Ascending aorta (tissue), 2 donors: ENCODE measurements around the gene ZC3H10. TPM values are rescaled to one million over a fixed set of nuclear protein-coding genes. Genes with fewer than 3 reads are reported as not detected.
"Not testable (repeated sequence)": the region's sequence is repeated elsewhere in the genome, so short reads cannot be mapped to it uniquely, and the experiment has no call there.

Experiments used
- DNase-seq, 2 donors: peaks; one replicate each; pipeline ENCODE4 v3.0.0-alpha.2; 2019; ENCODE audit warnings: low spot score in 2 of 2
- H3K27ac ChIP-seq, 2 donors: fragments of 200-600 bp; sonication (generic); one replicate each; pipeline ENCODE4 v1.5.1; 2016 to 2017; ENCODE audit warnings: mild to moderate bottlenecking in 1 of 2
- H3K27me3 ChIP-seq: fragments of 200-600 bp; sonication (generic); one replicate; pipeline ENCODE4 v1.5.1; 2017
- H3K36me3 ChIP-seq, 2 donors: fragments of 200-600 bp; sonication (generic); one replicate each; pipeline ENCODE4 v1.5.1; 2016
- H3K4me1 ChIP-seq, 2 donors: fragments of 200-600 bp; sonication (generic); one replicate each; pipeline ENCODE4 v1.5.1; 2016 to 2017; ENCODE audit warnings: mild to moderate bottlenecking in 1 of 2
- H3K4me3 ChIP-seq, 2 donors: fragments of 200-600 bp; sonication (generic); one replicate each; pipeline ENCODE4 v1.5.1; 2016 to 2017; ENCODE audit warnings: mild to moderate bottlenecking in 1 of 2
- H3K9me3 ChIP-seq, 2 donors: fragments of 200-600 bp; sonication (generic); one replicate each; pipeline ENCODE4 v1.5.1; 2016
- intact Hi-C: fragments of 100-400 bp; cut with DNase I; formaldehyde crosslinking; loops from one replicate; pipeline ENCODE4 v1.15.1; 2023
- total RNA-seq: library from RNA; depleted of rRNA; stranded (reverse); fragments of >200 nt; gene quantifications from one replicate; pipeline ENCODE4 v1.1.0, GENCODE V29; 2016
- TF ChIP-seq, protein P1 (sequence below), 3 experiments: fragments of 200-600 bp in 2 of 3; fragments of 450-650 bp in 1 of 3; sonication (generic) in 2 of 3; IDR thresholded peaks; one replicate each; pipeline ENCODE4 v1.5.1; 2016 to 2019; ENCODE audit warnings: antibody characterized with exemption in 3 of 3, mild to moderate bottlenecking in 1 of 3, moderate library complexity in 1 of 3

ZC3H10 gene
- total RNA-seq, 1 donor from 2014 or later: 11.1 TPM

- Histone ChIP-seq H3K36me3 (peaks cover 55 to 56% of the 10 kb centered on the region in 2 donors), H3K4me3 (no peak overlapping the region), H3K9me3 (no peaks in the 10 kb centered on the region), H3K27ac (no peak overlapping the region), H3K4me1 (peaks cover 0 to 13% of the 10 kb centered on the region in 2 donors), H3K27me3 (no peaks in the 10 kb centered on the region)
- TF ChIP-seq, protein P1, sequence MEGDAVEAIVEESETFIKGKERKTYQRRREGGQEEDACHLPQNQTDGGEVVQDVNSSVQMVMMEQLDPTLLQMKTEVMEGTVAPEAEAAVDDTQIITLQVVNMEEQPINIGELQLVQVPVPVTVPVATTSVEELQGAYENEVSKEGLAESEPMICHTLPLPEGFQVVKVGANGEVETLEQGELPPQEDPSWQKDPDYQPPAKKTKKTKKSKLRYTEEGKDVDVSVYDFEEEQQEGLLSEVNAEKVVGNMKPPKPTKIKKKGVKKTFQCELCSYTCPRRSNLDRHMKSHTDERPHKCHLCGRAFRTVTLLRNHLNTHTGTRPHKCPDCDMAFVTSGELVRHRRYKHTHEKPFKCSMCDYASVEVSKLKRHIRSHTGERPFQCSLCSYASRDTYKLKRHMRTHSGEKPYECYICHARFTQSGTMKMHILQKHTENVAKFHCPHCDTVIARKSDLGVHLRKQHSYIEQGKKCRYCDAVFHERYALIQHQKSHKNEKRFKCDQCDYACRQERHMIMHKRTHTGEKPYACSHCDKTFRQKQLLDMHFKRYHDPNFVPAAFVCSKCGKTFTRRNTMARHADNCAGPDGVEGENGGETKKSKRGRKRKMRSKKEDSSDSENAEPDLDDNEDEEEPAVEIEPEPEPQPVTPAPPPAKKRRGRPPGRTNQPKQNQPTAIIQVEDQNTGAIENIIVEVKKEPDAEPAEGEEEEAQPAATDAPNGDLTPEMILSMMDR (IDR thresholded peaks at IDR 0.05): no peak
- intact Hi-C loops: no loop called here
- no peak for DNase-seq
Measured at GRCh38 chr12:56107242-56107641, 10.8 kb upstream of the ZC3H10 start.

- TF ChIP-seq, protein P1 (IDR thresholded peaks at IDR 0.05): no peak
- no peaks in the 10 kb centered on the region for H3K9me3 ChIP-seq
- H3K4me3 ChIP-seq: no peak overlapping the region
- peaks cover 63 to 70% of the 10 kb centered on the region in 2 donors for H3K36me3 ChIP-seq
- H3K27ac ChIP-seq: no peak overlapping the region
- H3K4me1 ChIP-seq: peaks cover 0 to 10% of the 10 kb centered on the region in 2 donors
- intact Hi-C loops: no loop called here
- no peaks in the 10 kb centered on the region for H3K27me3 ChIP-seq
- no peak for DNase-seq
Measured at GRCh38 chr12:56110571-56110970, 7.5 kb upstream of the ZC3H10 start.

DNA sequence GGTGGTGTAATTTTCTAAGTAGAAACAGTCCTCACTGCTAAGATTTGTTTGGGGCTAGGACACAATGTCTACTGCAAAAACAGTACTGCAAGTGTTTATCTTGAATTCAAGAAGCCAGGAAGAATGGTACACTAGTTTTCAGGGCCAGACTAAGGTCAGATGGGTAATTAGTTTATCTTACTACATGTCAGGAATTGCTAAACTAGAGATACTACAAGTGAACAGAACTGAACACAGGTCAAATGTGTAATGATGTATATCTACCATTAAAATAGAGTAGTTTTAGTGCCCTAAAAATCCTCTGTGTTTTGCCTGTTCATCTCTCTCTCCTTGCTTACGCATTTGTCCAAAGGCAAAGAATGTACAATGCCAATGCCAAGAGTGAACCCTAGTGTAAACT, 4.0 kb upstream of the ZC3H10 start:
- H3K36me3 ChIP-seq: peaks cover 40 to 45% of the 10 kb centered on the region in 2 donors
- no peaks in the 10 kb centered on the region for H3K27me3 ChIP-seq
- H3K4me1 ChIP-seq: peaks cover 3 to 8% of the 10 kb centered on the region in 2 donors
- intact Hi-C loops: no loop called here
- H3K4me3 ChIP-seq: no peak overlapping the region
- TF ChIP-seq, protein P1 (IDR thresholded peaks at IDR 0.05): no peak
- DNase-seq: no peak
- no peaks in the 10 kb centered on the region for H3K9me3 ChIP-seq
- H3K27ac ChIP-seq: no peak overlapping the region

DNA sequence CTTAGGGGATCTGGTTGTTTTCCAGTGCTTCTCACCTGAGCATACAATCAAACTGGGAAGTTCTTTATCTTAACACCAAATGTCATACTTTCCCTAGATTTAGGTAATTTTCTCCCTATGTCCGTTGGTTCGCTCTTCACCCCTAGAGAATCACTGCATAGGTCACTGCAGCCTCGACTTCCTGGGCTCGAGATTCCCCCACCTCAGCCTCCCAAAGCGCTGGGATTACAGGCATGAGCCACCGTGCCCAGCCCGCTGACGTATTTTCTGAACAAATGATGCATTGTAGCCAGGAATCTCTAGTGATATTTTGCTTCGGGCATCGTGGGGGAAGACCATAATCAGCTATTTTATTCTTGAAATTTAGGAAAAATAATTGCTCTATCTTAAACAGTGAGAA, 2.7 kb upstream of the ZC3H10 start:
- peaks cover 10 to 16% of the 10 kb centered on the region in 2 donors for H3K4me1 ChIP-seq
- peaks cover 28 to 32% of the 10 kb centered on the region in 2 donors for H3K36me3 ChIP-seq
- TF ChIP-seq, protein P1 (IDR thresholded peaks at IDR 0.05): no peak
- H3K9me3 ChIP-seq: no peaks in the 10 kb centered on the region
- H3K4me3 ChIP-seq: peak overlapping the region; percentile 75 to 77
- DNase-seq: no peak
- intact Hi-C loops: loop anchor here (5.0 kb wide), 5 partner anchors 38 to 1407 kb away; partner anchors contain the start of genes ATP5F1B, CNPY2, DDIT3 and MBD6
- no peaks in the 10 kb centered on the region for H3K27me3 ChIP-seq
- H3K27ac ChIP-seq: peak overlapping the region; percentile 90 to 94

- Histone ChIP-seq H3K27me3 (no peaks in the 10 kb centered on the region), H3K27ac (peak within 1 kb of the TSS; percentile 90 to 94), H3K4me1 (peaks cover 10 to 16% of the 10 kb centered on the region in 2 donors), H3K4me3 (peak within 1 kb of the TSS; percentile 75 to 77), H3K9me3 (no peaks in the 10 kb centered on the region), H3K36me3 (peaks cover 28 to 32% of the 10 kb centered on the region in 2 donors)
- intact Hi-C loops: loop anchor here (1.0 to 5.0 kb wide), 6 partner anchors 12 to 1406 kb away; partner anchors contain the start of genes ATP5F1B, CNPY2, DDIT3 and MBD6
- TF ChIP-seq, protein P1 (IDR thresholded peaks at IDR 0.05): peak in 1 of 3 experiments; percentile 2
- DNase-seq: peak; percentile 69 to 98
Measured at GRCh38 chr12:56116267-56117081, 1.6 kb upstream of the ZC3H10 start, which contains the start of gene RPL41. Gene RPL41, plus strand, starts transcription at chr12:56116633.

DNA sequence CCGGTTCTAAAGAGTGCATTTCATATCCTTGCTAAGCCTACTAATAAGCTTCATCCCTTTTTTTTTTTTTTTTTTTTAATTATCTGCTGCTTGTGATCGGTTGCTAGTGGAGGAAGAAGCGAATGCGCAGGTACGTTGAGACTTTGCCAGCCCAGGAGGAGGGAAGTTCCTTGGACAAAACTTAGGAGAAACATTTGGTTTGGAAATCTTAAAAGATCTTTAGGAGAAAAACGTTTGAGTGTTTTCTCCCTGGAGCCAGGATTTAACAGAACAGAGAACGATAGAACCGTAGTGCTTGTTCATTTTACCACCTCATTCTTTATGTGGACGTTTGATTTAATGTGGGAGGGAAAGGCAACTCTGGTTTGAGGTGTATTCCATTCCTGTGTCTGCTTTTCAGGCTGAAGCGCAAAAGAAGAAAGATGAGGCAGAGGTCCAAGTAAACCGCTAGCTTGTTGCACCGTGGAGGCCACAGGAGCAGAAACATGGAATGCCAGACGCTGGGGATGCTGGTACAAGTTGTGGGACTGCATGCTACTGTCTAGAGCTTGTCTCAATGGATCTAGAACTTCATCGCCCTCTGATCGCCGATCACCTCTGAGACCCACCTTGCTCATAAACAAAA, 872 bp upstream of the ZC3H10 start:
- H3K36me3 ChIP-seq: peaks cover 21 to 32% of the 10 kb centered on the region in 2 donors
- H3K4me1 ChIP-seq: peaks cover 10 to 16% of the 10 kb centered on the region in 2 donors
- intact Hi-C loops: loop anchor here (5.0 kb wide), 5 partner anchors 40 to 1405 kb away; partner anchors contain the start of genes ATP5F1B, CNPY2, DDIT3 and MBD6
- not testable (repeated sequence) for H3K9me3 ChIP-seq, DNase-seq, H3K27me3 ChIP-seq
- peak overlapping the region; percentile 90 to 94 for H3K27ac ChIP-seq
- H3K4me3 ChIP-seq: peak overlapping the region; percentile 75 to 77
